Measurements from ENCODE around the gene DDX49. TPM values are rescaled to one million over a fixed set of nuclear protein-coding genes. Genes with fewer than 3 reads are reported as not detected.

The DDX49 gene
- total RNA-seq, 4 donors from 2014 or later: 36.1 to 61.0 (median 46.9) TPM

DNA sequence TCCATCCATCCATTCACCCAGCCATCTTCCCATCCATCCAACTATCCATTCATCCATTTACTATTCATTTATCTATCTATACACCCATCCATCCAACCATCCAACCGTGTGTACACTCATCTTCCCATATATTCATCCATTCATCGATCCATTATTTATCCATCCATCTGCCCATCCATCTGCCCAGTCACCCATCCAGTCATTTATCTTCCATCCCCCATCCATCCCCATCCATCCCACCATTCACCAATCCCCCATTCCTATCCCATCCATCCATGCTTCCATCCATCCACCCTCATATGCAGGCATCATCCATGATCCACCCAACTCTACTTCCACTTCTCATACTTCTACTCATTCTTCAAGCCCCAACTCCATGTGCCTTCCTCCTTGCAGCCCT lies 35.5 kb downstream of the DDX49 start:
- no peak for ATAC-seq
- TF ChIP-seq POLR2AphosphoS5 (IDR thresholded peaks at IDR 0.05) (no peak), CTCF (IDR thresholded peaks at IDR 0.05) (no peak), POLR2A (IDR thresholded peaks at IDR 0.05) (no peak), EP300 (IDR thresholded peaks at IDR 0.05) (no peak)
- Histone ChIP-seq H3K27ac (no peak overlapping the region), H3K4me3 (no peak overlapping the region), H3K36me3 (no peaks in the 10 kb centered on the region), H3K27me3 (peaks cover 12% of the 10 kb centered on the region), H3K9me3 (no peaks in the 10 kb centered on the region), H3K4me1 (no peaks in the 10 kb centered on the region)
- 89 to 98% methylated on average over 2 of the region's 2 CpGs for WGBS, 2 donors (ENCODE audit: low coverage in 1 of 2)

DNA sequence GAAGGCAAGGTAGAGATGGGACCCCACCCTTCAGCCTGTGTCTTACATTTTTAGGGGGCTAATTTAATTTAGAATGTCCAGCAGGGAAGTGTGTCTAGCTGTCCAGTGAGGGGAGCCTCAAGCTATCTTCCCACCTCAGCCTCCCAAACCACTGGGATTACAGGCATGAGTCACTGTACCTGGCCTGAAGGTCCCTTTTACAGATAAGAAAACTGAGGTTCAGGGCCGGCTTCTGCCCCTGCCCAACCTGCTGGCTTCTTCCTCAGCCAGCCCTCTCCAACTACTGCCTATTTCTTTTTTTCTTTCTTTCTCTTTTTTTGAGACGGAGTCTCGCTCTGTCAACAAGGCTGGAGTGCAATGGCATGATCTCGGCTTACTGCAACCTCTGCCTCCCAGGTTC lies 40.9 kb downstream of the DDX49 start:
- TF ChIP-seq CTCF (IDR thresholded peaks at IDR 0.05) (no peak), POLR2AphosphoS5 (IDR thresholded peaks at IDR 0.05) (no peak), POLR2A (IDR thresholded peaks at IDR 0.05) (no peak), EP300 (IDR thresholded peaks at IDR 0.05) (no peak)
- peaks cover 0 to 5% (median 0%) of the 10 kb centered on the region in 3 donors for H3K4me1 ChIP-seq
- WGBS, 2 donors (ENCODE audit: low coverage in 1 of 2): 77 to 78% methylated on average over 4 of the region's 4 CpGs
- peaks cover 48% of the 10 kb centered on the region for H3K27me3 ChIP-seq
- H3K4me3 ChIP-seq: no peak overlapping the region
- H3K9me3 ChIP-seq: no peaks in the 10 kb centered on the region
- no peak overlapping the region for H3K27ac ChIP-seq
- ATAC-seq: no peak
- no peaks in the 10 kb centered on the region for H3K36me3 ChIP-seq

DNA sequence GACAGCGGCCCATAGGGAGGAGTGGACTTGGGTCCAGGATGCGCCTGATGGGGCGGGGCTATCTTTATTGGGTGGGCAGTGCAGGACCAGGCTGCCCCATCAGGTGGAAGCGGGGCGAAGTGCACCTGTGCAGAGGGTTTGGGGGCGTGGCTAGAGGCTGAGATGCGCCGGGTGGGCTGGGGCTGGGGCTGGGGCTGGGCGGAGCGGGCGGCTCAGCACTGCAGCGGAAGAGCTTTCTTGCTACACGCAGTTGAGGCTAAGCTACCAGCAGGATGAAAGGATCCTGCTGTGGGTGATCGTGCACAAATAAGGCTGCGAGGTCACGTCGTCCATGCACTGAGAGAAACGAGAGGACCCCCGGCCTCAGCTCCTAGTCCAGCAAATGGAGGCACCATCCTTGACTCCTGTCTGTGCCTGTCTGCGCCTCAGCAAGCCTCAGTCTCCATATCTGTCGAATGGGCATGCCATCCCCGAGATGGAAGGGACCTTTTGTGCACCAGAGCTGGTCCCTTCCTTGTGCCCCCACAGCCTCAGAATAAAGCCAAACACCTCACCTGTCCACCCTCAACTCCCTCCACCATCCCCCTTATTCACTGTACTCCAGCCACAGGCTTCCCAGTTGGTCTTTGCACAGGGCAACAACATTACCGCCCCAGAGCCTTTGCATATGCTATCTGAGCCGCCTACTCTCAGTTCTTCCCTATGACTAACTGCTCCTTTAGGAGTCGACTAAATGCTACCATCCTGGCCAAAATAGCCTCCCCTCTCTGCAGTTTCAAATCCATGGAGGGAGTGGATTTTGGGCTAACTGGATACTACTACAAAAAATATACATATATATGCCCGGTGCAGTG lies 42.5 kb downstream of the DDX49 start:
- no peak for TF ChIP-seq EP300 (IDR thresholded peaks at IDR 0.05)
- no peak for TF ChIP-seq POLR2AphosphoS5 (IDR thresholded peaks at IDR 0.05)
- no peak for TF ChIP-seq CTCF (IDR thresholded peaks at IDR 0.05)
- TF ChIP-seq POLR2A (IDR thresholded peaks at IDR 0.05): no peak
- H3K27ac ChIP-seq: no peak overlapping the region
- no peak for ATAC-seq
- 0 to 75% methylated on average over 6 to 7 of the region's 26 CpGs for WGBS, 2 donors (ENCODE audit: low coverage in 1 of 2)
- H3K9me3 ChIP-seq: no peaks in the 10 kb centered on the region
- peaks cover 0 to 5% (median 0%) of the 10 kb centered on the region in 3 donors for H3K4me1 ChIP-seq
- no peak overlapping the region for H3K4me3 ChIP-seq
- H3K36me3 ChIP-seq: no peaks in the 10 kb centered on the region
- H3K27me3 ChIP-seq: peaks cover 43% of the 10 kb centered on the region

GRCh38 chr19:18964121-18964520 lies 44.6 kb downstream of the DDX49 start:
- no peak for ATAC-seq
- Histone ChIP-seq H3K9me3 (no peaks in the 10 kb centered on the region), H3K27me3 (peaks cover 41% of the 10 kb centered on the region), H3K36me3 (no peaks in the 10 kb centered on the region), H3K4me3 (no peak overlapping the region), H3K27ac (no peak overlapping the region), H3K4me1 (peaks cover 0 to 5% (median 0%) of the 10 kb centered on the region in 3 donors)
- TF ChIP-seq CTCF (IDR thresholded peaks at IDR 0.05): no peak
- TF ChIP-seq POLR2AphosphoS5 (IDR thresholded peaks at IDR 0.05): no peak
- TF ChIP-seq EP300 (IDR thresholded peaks at IDR 0.05): no peak
- no peak for TF ChIP-seq POLR2A (IDR thresholded peaks at IDR 0.05)
- WGBS, 2 donors (ENCODE audit: low coverage in 1 of 2): 72 to 80% methylated on average over 1 to 2 of the region's 9 CpGs

DNA sequence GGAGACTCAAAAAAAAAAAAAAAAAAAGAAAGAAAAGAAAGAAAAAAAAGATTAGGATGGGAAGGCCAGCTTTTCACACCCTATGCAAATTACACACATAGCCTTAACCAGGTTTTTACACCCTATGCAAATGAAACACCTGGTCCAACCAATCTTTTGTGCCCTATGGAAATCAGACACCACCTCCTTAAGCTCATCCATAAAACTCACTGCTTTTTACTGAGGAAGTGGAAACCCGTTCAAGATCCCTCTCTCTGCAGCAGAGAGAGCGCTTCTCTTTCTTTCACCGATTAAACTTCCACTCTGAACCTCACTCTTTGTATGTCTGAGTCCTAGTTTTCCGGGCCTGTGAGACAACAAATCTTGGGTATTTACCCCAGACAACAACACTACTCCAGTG lies 46.8 kb downstream of the DDX49 start:
- Histone ChIP-seq H3K4me1 (peaks cover 0 to 5% (median 4%) of the 10 kb centered on the region in 3 donors), H3K27me3 (peaks cover 28% of the 10 kb centered on the region), H3K4me3 (no peak overlapping the region), H3K27ac (no peak overlapping the region), H3K9me3 (no peaks in the 10 kb centered on the region), H3K36me3 (no peaks in the 10 kb centered on the region)
- TF ChIP-seq POLR2AphosphoS5 (IDR thresholded peaks at IDR 0.05) (no peak), CTCF (IDR thresholded peaks at IDR 0.05) (no peak), POLR2A (IDR thresholded peaks at IDR 0.05) (no peak), EP300 (IDR thresholded peaks at IDR 0.05) (no peak)
- no peak for ATAC-seq
- 56% methylated on average over 4 of the region's 4 CpGs; no CpG with 5 or more reads in 1 of the 2 donors for WGBS, 2 donors (ENCODE audit: low coverage in 1 of 2)

All from gastroesophageal sphincter (tissue), 4 donors.